Activated CD4-positive, alpha-beta T cell treated with anti-CD3 and anti-CD28 coated beads, Interleukin-2, amount 50 U/mL, for 16 hours (primary cell): Measurements from ENCODE around the gene TCF7L2.

ENCODE experiments used
- DNase-seq: peaks from one replicate; pipeline ENCODE4 v3.0.0-alpha.2; 2020

TCF7L2 gene

GRCh38 chr10:112967200-112967599 lies 17.2 kb downstream of the TCF7L2 start:
- DNase-seq = no peak

- DNase-seq = no peak
These were observed 19.1 kb downstream of the TCF7L2 start for GRCh38 chr10:112969131-112969530.

GRCh38 chr10:112969542-112969941 lies 19.5 kb downstream of the TCF7L2 start:
- DNase-seq = no peak

GRCh38 chr10:112970021-112970420 lies 20.0 kb downstream of the TCF7L2 start:
- DNase-seq = no peak

GRCh38 chr10:112972606-112973005 lies 22.6 kb downstream of the TCF7L2 start:
- DNase-seq = no peak

GRCh38 chr10:112973046-112973445 lies 23.0 kb downstream of the TCF7L2 start:
- DNase-seq = no peak

GRCh38 chr10:112973805-112974204 lies 23.8 kb downstream of the TCF7L2 start:
- no peak for DNase-seq

GRCh38 chr10:112977426-112977898 lies 27.4 kb downstream of the TCF7L2 start:
- no peak for DNase-seq

- DNase-seq = no peak
These were observed 29.9 kb downstream of the TCF7L2 start for GRCh38 chr10:112979927-112980326.

GRCh38 chr10:112980937-112981336 lies 30.9 kb downstream of the TCF7L2 start:
- no peak for DNase-seq

GRCh38 chr10:112981553-112981952 lies 31.5 kb downstream of the TCF7L2 start:
- DNase-seq = peak; percentile 84

- no peak for DNase-seq
These were observed 33.5 kb downstream of the TCF7L2 start for GRCh38 chr10:112983444-112984056.

- DNase-seq = no peak
These were observed 34.7 kb downstream of the TCF7L2 start for GRCh38 chr10:112984756-112985155.

- peak; percentile 58 for DNase-seq
These were observed 35.9 kb downstream of the TCF7L2 start for GRCh38 chr10:112985690-112986543.

- DNase-seq = no peak
These were observed 36.6 kb downstream of the TCF7L2 start for GRCh38 chr10:112986544-112987190.

GRCh38 chr10:112988839-112989406 lies 38.9 kb downstream of the TCF7L2 start:
- DNase-seq = no peak

- DNase-seq = no peak
These were observed 39.8 kb downstream of the TCF7L2 start for GRCh38 chr10:112989826-112990225.

GRCh38 chr10:112990271-112990670 lies 40.2 kb downstream of the TCF7L2 start:
- no peak for DNase-seq

GRCh38 chr10:112991888-112992491 lies 41.9 kb downstream of the TCF7L2 start:
- DNase-seq = no peak

GRCh38 chr10:112996462-112996861 lies 46.4 kb downstream of the TCF7L2 start:
- DNase-seq = no peak

GRCh38 chr10:112999102-112999501 lies 49.1 kb downstream of the TCF7L2 start:
- DNase-seq = no peak

- no peak for DNase-seq
These were observed 50.4 kb downstream of the TCF7L2 start for GRCh38 chr10:113000442-113000841.
